Measurements from ENCODE around the gene BRD9. TPM values are rescaled to one million over a fixed set of nuclear protein-coding genes. Genes with fewer than 3 reads are reported as not detected.
"Not testable (repeated sequence)": the region's sequence is repeated elsewhere in the genome, so short reads cannot be mapped to it uniquely, and the experiment has no call there.

Gene BRD9
- total and polyA plus RNA-seq, 9 donors: 18.6 to 42.1 (median 32.0) TPM

DNA sequence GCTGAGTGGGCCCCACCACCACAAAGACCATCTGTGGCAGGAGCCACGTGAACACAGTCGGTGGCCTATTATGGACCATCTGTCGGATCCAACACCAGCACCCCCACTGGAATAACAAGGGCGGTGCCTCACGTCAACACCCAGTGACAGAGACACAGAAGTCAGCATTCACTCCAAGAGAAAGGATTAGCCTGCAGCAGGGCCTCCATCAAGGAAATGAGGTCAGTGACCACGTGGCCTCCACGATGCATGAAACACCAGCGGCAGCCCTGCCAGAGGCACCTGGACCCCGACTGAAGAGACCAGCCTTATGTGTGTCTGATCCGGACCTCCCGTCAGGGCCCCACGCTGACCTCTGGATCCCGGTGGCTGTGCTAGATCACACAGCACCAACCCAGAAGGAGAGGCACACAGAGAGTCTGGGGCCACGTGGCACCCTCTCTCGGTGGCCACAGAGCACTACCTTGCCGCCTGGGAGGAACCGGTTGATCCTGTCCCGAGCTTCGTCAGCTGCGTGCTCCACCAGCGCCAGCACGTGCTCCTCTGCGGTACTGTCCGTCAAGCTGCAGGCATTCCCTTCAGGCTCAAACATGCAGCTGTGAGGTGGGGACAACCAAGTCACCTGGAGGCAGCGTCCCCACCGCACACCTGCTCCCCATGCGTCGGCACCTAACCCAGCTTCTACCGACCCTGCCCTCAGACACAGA is 9.0 kb downstream of the BRD9 start:
- Histone ChIP-seq H3K27ac (no peak overlapping the region), H3K27me3 (no peaks in the 10 kb centered on the region), H3K4me3 (no peak overlapping the region), H3K4me1 (ENCODE audit: insufficient read depth) (no peaks in the 10 kb centered on the region), H3K36me3 (no peaks in the 10 kb centered on the region), H3K9me3 (no peaks in the 10 kb centered on the region)
- intact Hi-C loops (cut with DNase I): no loop called here
- TF ChIP-seq POLR2A (IDR thresholded peaks at IDR 0.05): no peak
- 92 to 93% (median 93%) methylated on average over 29 of the region's 29 CpGs for WGBS, 3 donors
- peak in 1 of 5 donors; percentile 9 for DNase-seq

DNA sequence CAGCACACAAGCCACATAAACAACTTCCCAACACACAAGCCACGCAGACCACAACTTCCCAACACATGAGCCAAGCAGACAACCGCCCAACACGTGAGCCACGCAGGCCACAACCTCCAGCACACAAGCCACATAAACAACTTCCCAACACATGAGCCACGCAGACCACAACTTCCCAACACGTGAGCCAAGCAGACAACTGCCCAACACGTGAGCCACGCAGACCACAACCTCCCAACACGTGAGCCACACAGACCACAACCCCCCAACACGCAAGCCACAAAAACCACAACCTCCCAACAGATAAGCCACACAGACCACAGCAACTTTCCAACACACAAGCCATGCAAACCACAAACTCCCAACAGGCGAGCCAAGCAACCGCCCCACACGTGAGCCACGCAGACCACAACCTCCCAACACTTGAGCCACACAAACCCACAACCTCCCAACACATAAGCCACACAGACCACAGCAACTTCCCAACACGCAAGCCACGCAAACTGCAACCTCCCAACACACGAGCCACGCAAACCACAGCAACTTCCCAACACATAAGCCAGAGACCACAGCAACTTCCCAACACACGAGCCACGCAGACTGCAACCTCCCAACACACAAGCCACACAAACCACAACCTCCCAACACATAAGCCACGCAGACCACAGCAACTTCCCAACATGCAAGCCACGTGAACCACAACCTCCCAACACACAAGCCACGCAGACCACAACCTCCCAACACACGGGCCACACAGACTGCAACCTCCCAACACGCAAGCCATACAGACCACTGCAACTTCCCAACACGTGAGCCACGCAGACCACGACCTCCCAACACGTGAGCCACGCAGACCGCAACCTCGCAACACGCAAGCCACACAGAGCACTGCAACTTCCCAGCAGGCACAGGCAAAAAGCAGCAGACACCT is 10.1 kb downstream of the BRD9 start:
- no peaks in the 10 kb centered on the region for H3K9me3 ChIP-seq
- intact Hi-C loops (cut with DNase I): no loop called here
- H3K27ac ChIP-seq: no peak overlapping the region
- H3K4me1 ChIP-seq (ENCODE audit: insufficient read depth): no peaks in the 10 kb centered on the region
- no peak for DNase-seq
- no peaks in the 10 kb centered on the region for H3K27me3 ChIP-seq
- H3K4me3 ChIP-seq: no peak overlapping the region
- TF ChIP-seq EP300 (IDR thresholded peaks at IDR 0.05) (no peak), POLR2A (IDR thresholded peaks at IDR 0.05) (no peak)
- TF ChIP-seq, protein P1, sequence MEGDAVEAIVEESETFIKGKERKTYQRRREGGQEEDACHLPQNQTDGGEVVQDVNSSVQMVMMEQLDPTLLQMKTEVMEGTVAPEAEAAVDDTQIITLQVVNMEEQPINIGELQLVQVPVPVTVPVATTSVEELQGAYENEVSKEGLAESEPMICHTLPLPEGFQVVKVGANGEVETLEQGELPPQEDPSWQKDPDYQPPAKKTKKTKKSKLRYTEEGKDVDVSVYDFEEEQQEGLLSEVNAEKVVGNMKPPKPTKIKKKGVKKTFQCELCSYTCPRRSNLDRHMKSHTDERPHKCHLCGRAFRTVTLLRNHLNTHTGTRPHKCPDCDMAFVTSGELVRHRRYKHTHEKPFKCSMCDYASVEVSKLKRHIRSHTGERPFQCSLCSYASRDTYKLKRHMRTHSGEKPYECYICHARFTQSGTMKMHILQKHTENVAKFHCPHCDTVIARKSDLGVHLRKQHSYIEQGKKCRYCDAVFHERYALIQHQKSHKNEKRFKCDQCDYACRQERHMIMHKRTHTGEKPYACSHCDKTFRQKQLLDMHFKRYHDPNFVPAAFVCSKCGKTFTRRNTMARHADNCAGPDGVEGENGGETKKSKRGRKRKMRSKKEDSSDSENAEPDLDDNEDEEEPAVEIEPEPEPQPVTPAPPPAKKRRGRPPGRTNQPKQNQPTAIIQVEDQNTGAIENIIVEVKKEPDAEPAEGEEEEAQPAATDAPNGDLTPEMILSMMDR (IDR thresholded peaks at IDR 0.05): no peak
- 92 to 94% (median 93%) methylated on average over 33 of the region's 33 CpGs for WGBS, 3 donors
- H3K36me3 ChIP-seq: no peaks in the 10 kb centered on the region

DNA sequence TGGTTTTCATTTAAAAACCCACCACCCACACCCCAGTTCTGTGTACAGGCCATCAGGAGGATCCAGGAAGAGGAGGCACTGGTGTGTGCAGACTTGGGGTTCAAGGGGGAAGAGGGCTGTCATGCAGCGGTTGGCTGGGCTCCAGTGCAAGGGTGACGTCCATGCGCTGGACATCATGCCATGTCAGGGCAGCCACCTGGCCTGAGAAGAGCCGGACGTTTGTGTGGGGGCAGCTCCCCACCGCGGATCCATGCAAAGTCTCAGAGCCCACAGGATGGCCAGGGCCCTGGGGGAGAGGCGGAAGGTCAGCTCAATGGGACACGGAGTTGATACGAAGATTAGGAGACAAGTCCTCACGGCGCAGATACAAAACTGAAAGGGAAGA is 11.1 kb downstream of the BRD9 start:
- H3K27me3 ChIP-seq: no peaks in the 10 kb centered on the region
- no peak overlapping the region for H3K4me3 ChIP-seq
- H3K36me3 ChIP-seq: no peaks in the 10 kb centered on the region
- no peak for TF ChIP-seq POLR2A (IDR thresholded peaks at IDR 0.05)
- no peak for TF ChIP-seq EP300 (IDR thresholded peaks at IDR 0.05)
- TF ChIP-seq, protein P1 (IDR thresholded peaks at IDR 0.05): no peak
- DNase-seq: peak in 1 of 5 donors; percentile 5
- intact Hi-C loops (cut with DNase I): no loop called here
- 84 to 86% (median 85%) methylated on average over 12 of the region's 12 CpGs for WGBS, 3 donors
- H3K9me3 ChIP-seq: no peaks in the 10 kb centered on the region
- H3K4me1 ChIP-seq (ENCODE audit: insufficient read depth): no peaks in the 10 kb centered on the region
- H3K27ac ChIP-seq: no peak overlapping the region

DNA sequence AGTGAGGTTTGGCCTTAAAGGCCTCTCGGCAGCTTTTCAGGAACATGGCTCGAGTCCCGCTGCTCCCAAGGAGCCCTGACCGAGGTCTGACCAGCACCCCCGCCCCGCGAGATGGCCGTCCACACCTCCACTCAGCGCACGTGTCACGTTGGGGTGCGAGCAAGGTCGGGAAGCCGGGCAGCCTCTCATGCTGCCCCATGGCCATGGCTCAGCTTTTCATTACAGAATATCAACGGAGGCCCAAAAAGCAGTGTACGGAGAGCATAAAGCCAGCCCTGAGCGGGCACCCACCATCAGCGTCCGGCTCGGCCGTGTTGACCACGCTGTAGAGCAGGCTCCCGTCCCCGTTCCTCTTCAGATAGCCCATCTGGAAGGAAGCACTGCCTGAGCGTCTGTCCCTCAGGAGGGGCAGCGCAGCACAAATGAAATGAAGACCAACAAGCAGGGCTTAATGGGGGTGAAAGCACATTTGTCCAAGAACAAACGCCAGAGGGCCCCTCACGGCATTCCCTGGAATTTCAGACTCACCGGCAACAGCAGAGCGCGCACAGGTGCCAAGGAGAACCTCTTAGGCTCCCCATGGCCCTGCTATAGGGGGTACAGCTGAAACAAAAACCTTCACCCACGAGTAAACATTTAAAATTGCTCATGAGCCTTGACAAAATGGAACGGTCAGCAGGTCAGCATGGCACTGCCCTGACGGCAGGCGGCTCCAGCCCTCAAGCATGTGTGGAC is 11.6 kb downstream of the BRD9 start:
- DNase-seq: peak in 1 of 5 donors; percentile 2
- TF ChIP-seq EP300 (IDR thresholded peaks at IDR 0.05) (no peak), POLR2A (IDR thresholded peaks at IDR 0.05) (no peak)
- TF ChIP-seq, protein P1 (IDR thresholded peaks at IDR 0.05): no peak
- no peak overlapping the region for H3K4me3 ChIP-seq
- H3K27ac ChIP-seq: no peak overlapping the region
- H3K9me3 ChIP-seq: no peaks in the 10 kb centered on the region
- H3K27me3 ChIP-seq: no peaks in the 10 kb centered on the region
- H3K36me3 ChIP-seq: no peaks in the 10 kb centered on the region
- WGBS, 3 donors: 92 to 94% (median 94%) methylated on average over 32 to 35 of the region's 35 CpGs
- intact Hi-C loops (cut with DNase I): no loop called here
- no peaks in the 10 kb centered on the region for H3K4me1 ChIP-seq (ENCODE audit: insufficient read depth)

DNA sequence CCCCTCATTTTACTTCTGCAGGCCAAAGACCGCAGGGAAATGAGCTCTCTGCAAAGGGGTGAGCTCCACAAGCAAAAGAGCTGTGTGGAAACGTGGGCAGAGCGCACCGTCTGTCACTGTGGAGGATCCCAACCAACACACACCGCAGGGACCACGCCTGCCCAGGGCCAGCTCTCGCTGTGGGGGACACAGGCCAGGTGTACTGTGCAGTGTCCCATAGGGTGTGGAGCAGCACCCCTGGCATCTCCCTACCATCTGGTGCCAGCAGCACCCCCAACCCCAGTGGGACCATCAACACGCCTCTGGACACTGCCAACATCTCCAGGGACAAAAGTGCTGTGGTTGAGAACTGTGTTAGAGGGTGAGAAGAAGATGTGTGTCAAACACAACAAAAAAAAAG is 13.9 kb downstream of the BRD9 start:
- H3K4me1 ChIP-seq (ENCODE audit: insufficient read depth); DNase-seq; H3K9me3 ChIP-seq; H3K36me3 ChIP-seq; H3K4me3 ChIP-seq; intact Hi-C loops (cut with DNase I); H3K27me3 ChIP-seq; H3K27ac ChIP-seq: not testable (repeated sequence)
- no CpG with 5 or more reads among the region's 8 CpGs for WGBS, 3 donors

Data from ovary (tissue), 9 donors.